Spleen (tissue), 11 donors: ENCODE measurements around the gene NGFR. TPM values are rescaled to one million over a fixed set of nuclear protein-coding genes. Genes with fewer than 3 reads are reported as not detected.

ENCODE experiments used
- DNase-seq: peaks from one replicate; pipeline ENCODE4 v3.0.0-alpha.2; 2020
- H3K27ac ChIP-seq, 8 donors: fragments of 200-600 bp; sonication (generic) in 7 of 8; 1 replicate in 4 of 8; 2 replicates in 4 of 8; pipeline versions ENCODE4 v1.5.0 to v1.8.0; 2016 to 2021; ENCODE audit warnings: inconsistent platforms in 4 of 8, mild to moderate bottlenecking in 4 of 8, moderate library complexity in 1 of 8
- H3K27me3 ChIP-seq, 7 donors: fragments of 200-600 bp; sonication (generic) in 6 of 7; replicated peaks in 1 of 7; 1 replicate in 4 of 7; 2 replicates in 3 of 7; pipeline versions ENCODE4 v1.5.0 to v1.8.0; 2016 to 2021; ENCODE audit warnings: inconsistent platforms in 3 of 7, mild to moderate bottlenecking in 1 of 7
- H3K36me3 ChIP-seq, 6 donors: fragments of 200-600 bp; sonication (generic) in 5 of 6; 1 replicate in 4 of 6; 2 replicates in 2 of 6; pipeline versions ENCODE4 v1.5.0 to v1.8.0; 2016 to 2021; ENCODE audit warnings: inconsistent platforms in 2 of 6
- H3K4me1 ChIP-seq, 6 donors: fragments of 200-600 bp; sonication (generic) in 5 of 6; 1 replicate in 3 of 6; 2 replicates in 3 of 6; pipeline versions ENCODE4 v1.5.0 to v1.8.0; 2016 to 2021; ENCODE audit warnings: inconsistent platforms in 3 of 6
- H3K4me3 ChIP-seq, 8 donors: fragments of 200-600 bp; sonication (generic) in 7 of 8; 1 replicate in 4 of 8; 2 replicates in 4 of 8; pipeline versions ENCODE4 v1.5.0 to v1.8.0; 2016 to 2021; ENCODE audit warnings: inconsistent platforms in 4 of 8, mild to moderate bottlenecking in 4 of 8, moderate library complexity in 2 of 8
- H3K9me3 ChIP-seq, 8 donors: fragments of 200-600 bp; sonication (generic) in 7 of 8; 1 replicate in 4 of 8; 2 replicates in 4 of 8; pipeline versions ENCODE4 v1.5.0 to v1.8.0; 2016 to 2021; ENCODE audit warnings: inconsistent platforms in 4 of 8
- CTCF ChIP-seq, 11 experiments: fragments of 200-600 bp in 7 of 11; fragments of 450-650 bp in 4 of 11; sonication (generic) in 4 of 11; IDR thresholded peaks in 8 of 11; conservative IDR thresholded peaks in 3 of 11; 1 replicate in 7 of 11; 2 replicates in 4 of 11; pipeline versions ENCODE4 v1.4.0 to v1.8.0; 2016 to 2021; ENCODE audit warnings: antibody characterized with exemption in 11 of 11, inconsistent platforms in 4 of 11, mild to moderate bottlenecking in 1 of 11
- POLR2A ChIP-seq, 3 donors: fragments of 450-650 bp; IDR thresholded peaks; one replicate each; pipeline ENCODE4 v1.5.1; 2017; ENCODE audit warnings: antibody characterized with exemption in 3 of 3, mild to moderate bottlenecking in 1 of 3
- POLR2AphosphoS5 ChIP-seq, 3 donors: sonication (generic); formaldehyde crosslinking; IDR thresholded peaks; one replicate each; pipeline ENCODE4 v1.5.1; 2017; ENCODE audit warnings: antibody characterized with exemption in 3 of 3
- WGBS, 5 donors: extraction: QIAGEN DNeasy Blood & Tissue Kit in 3 of 5; methylation state at CpG; one replicate each; pipeline versions ENCODE4 v1.1.5 to v1.1.7; 2013 to 2018; 5-methylcytosine and 5-hydroxymethylcytosine counted together
- intact Hi-C: fragments of 100-400 bp; cut with DNase I; formaldehyde crosslinking; loops from one replicate; pipeline ENCODE4 v1.15.0; 2023; ENCODE audit warnings: low total_unique reads
- polyA plus RNA-seq, 3 donors: library from polyadenylated mRNA; stranded (reverse); fragments of 200-250 nt; gene quantifications; one replicate each; pipeline ENCODE4 v1.2.1, GENCODE V29; 2013
- total RNA-seq, 7 donors: library from RNA; depleted of rRNA in 3 of 7; stranded (reverse); fragments of >200 nt in 3 of 7; fragmentation: NEBNext Ultra II Directional in 4 of 7; extraction: Animal tissue kit (Norgen Biotek cat#: 25700) in 4 of 7; gene quantifications; one replicate each; pipeline versions ENCODE4 v1.1.0 to v1.2.1, GENCODE V29; 2016 to 2021
- donor health status: healthy with polysubstance abuse.
- donor health status: DM: no; HTN: no; CAD: no; lungs with moderate emphysema.
- donor health status: DM: no; HTN: no; CAD: no.
- donor health status: Bipolar disorder and iron deficiency.
- donor health status: healthy.
- donor health status: DM: no; HTN: no; CAD: no.
- donor health status: DM: yes; HTN: yes; CAD: no.

NGFR gene
- total and polyA plus RNA-seq, 10 donors, result 4.1 to 36.8 (median 13.9) TPM

- intact Hi-C loops, result no loop called here
- Histone ChIP-seq H3K4me3 (no peak overlapping the region), H3K4me1 (peaks cover 0 to 64% (median 21%) of the 10 kb centered on the region in 6 donors), H3K27ac (peak overlapping the region in 5 of 8 donors; percentile 68 to 72 (median 70)), H3K9me3 (no peaks in the 10 kb centered on the region), H3K27me3 (peaks cover 0 to 40% (median 7%) of the 10 kb centered on the region in 7 donors), H3K36me3 (no peaks in the 10 kb centered on the region)
- TF ChIP-seq POLR2AphosphoS5 (IDR thresholded peaks at IDR 0.05) (no peak), CTCF (IDR thresholded peaks at IDR 0.05 in 8 of 11, conservative IDR thresholded peaks at IDR 0.05 in 3 of 11) (no peak), POLR2A (IDR thresholded peaks at IDR 0.05) (no peak)
- peak; percentile 54 for DNase-seq
- WGBS, 5 donors, result 65 to 86% (median 83%) methylated on average over 4 to 8 of the region's 8 CpGs
Measured at GRCh38 chr17:49513641-49514040, 18.5 kb downstream of the NGFR start.

GRCh38 chr17:49514071-49514721 is 19.1 kb downstream of the NGFR start:
- no peaks in the 10 kb centered on the region for H3K36me3 ChIP-seq
- DNase-seq, result peak; percentile 67
- 69 to 86% (median 80%) methylated on average over 13 to 15 of the region's 15 CpGs for WGBS, 5 donors
- no peak overlapping the region for H3K4me3 ChIP-seq
- H3K27me3 ChIP-seq, result peaks cover 0 to 35% (median 2%) of the 10 kb centered on the region in 7 donors
- peaks cover 0 to 62% (median 21%) of the 10 kb centered on the region in 6 donors for H3K4me1 ChIP-seq
- no peak for TF ChIP-seq POLR2A (IDR thresholded peaks at IDR 0.05)
- peak in 1 of 11 experiments; percentile 16 for TF ChIP-seq CTCF (IDR thresholded peaks at IDR 0.05 in 8 of 11, conservative IDR thresholded peaks at IDR 0.05 in 3 of 11)
- intact Hi-C loops, result no loop called here
- H3K27ac ChIP-seq, result peak overlapping the region in 7 of 8 donors; percentile 58 to 72 (median 70)
- H3K9me3 ChIP-seq, result no peaks in the 10 kb centered on the region

GRCh38 chr17:49515196-49515770 is 20.2 kb downstream of the NGFR start:
- peaks cover 0 to 24% (median 0%) of the 10 kb centered on the region in 7 donors for H3K27me3 ChIP-seq
- no peak overlapping the region for H3K4me3 ChIP-seq
- TF ChIP-seq CTCF (IDR thresholded peaks at IDR 0.05 in 8 of 11, conservative IDR thresholded peaks at IDR 0.05 in 3 of 11), result peak in 3 of 11 experiments; percentile 15 to 21 (median 21)
- peak; percentile 75 to 80 (median 78) for TF ChIP-seq POLR2AphosphoS5 (IDR thresholded peaks at IDR 0.05)
- TF ChIP-seq POLR2A (IDR thresholded peaks at IDR 0.05), result no peak
- peaks cover 0 to 52% (median 21%) of the 10 kb centered on the region in 6 donors for H3K4me1 ChIP-seq
- peak; percentile 81 for DNase-seq
- no peaks in the 10 kb centered on the region for H3K36me3 ChIP-seq
- H3K27ac ChIP-seq, result peak overlapping the region; percentile 32 to 72 (median 69)
- intact Hi-C loops, result no loop called here
- no peaks in the 10 kb centered on the region for H3K9me3 ChIP-seq
- 19 to 60% (median 36%) methylated on average over 7 to 8 of the region's 8 CpGs for WGBS, 5 donors

GRCh38 chr17:49516180-49516579 is 21.1 kb downstream of the NGFR start:
- Histone ChIP-seq H3K36me3 (no peaks in the 10 kb centered on the region), H3K9me3 (no peaks in the 10 kb centered on the region), H3K27me3 (peaks cover 0 to 23% (median 0%) of the 10 kb centered on the region in 7 donors), H3K4me3 (no peak overlapping the region), H3K4me1 (peaks cover 0 to 49% (median 21%) of the 10 kb centered on the region in 6 donors), H3K27ac (peak overlapping the region in 6 of 8 donors; percentile 60 to 72 (median 70))
- peak; percentile 49 for DNase-seq
- 74 to 80% (median 74%) methylated on average over 5 of the region's 5 CpGs for WGBS, 5 donors
- intact Hi-C loops, result no loop called here
- TF ChIP-seq POLR2A (IDR thresholded peaks at IDR 0.05) (no peak), POLR2AphosphoS5 (IDR thresholded peaks at IDR 0.05) (no peak), CTCF (IDR thresholded peaks at IDR 0.05 in 8 of 11, conservative IDR thresholded peaks at IDR 0.05 in 3 of 11) (no peak)
